ENCODE data around the gene PXDN. TPM values are rescaled to one million over a fixed set of nuclear protein-coding genes. Genes with fewer than 3 reads are reported as not detected.

PXDN gene
- total and polyA plus RNA-seq, 2 donors (not counting 3 experiments of a cell fraction or from before 2014, with no cell fraction given) = 231 to 308 TPM

DNA sequence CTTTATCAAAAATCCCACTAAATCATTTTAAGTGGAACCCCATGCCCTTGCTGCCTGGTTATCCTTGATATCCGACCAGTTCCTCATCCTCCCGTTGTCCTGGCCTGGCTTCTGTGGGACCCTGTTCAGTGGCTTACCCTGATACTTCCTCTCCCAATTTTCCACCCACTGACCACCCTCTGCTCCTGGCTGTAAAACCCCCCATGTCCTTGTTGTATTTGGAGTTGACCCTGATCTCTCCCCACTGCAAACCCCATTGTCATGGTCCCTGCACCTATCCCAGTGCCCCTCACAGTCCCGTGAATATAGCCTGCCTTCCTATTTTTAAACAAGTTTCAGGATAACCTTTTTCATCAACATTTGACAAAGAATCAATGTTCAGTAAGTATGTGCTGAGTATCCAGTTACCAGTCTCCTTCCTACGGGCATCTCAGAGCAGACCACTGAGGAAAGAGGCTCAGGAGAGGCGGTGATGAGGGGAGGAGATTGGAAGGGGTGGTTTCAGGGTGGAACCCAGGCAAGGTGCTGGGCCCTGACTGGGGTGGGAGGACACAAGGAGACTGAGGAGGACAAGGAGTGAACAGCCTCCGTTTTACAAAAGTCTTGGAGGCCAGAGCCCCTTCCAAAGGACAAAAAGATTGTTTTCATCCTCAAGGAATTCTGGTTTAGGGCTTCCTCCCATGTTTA is 131.8 kb downstream of the PXDN start:
- H3K9me3 ChIP-seq (replicated peaks; ENCODE audit: control insufficient read depth, insufficient read depth, low read length) = no peaks in the 10 kb centered on the region
- H3K79me2 ChIP-seq (ENCODE audit: control insufficient read depth, insufficient read depth, low read length) = no peaks in the 10 kb centered on the region
- no peaks in the 10 kb centered on the region for H3K36me3 ChIP-seq (ENCODE audit: control insufficient read depth in 2 of 2, extremely low read depth in 1 of 2, insufficient read depth in 2 of 2, low read length in 2 of 2)
- H3K4me1 ChIP-seq (ENCODE audit: control insufficient read depth, extremely low read depth, insufficient read depth, low read length) = peaks cover 6% of the 10 kb centered on the region
- dilution Hi-C loops (cut with MboI; ENCODE audit: extremely low pct_ligation_motif_present, low sequenced_read_pairs) = no loop called here
- H3K27me3 ChIP-seq (ENCODE audit: control insufficient read depth in 2 of 2, insufficient read depth in 2 of 2, low read length in 2 of 2) = peaks cover 3 to 4% of the 10 kb centered on the region in 2 experiments
- H3K4me2 ChIP-seq (ENCODE audit: insufficient read depth, low read length) = no peak overlapping the region
- FAIRE-seq (no peak), DNase-seq (ENCODE audit: low read depth, low spot score) (no peak)
- no peak overlapping the region for H3K9ac ChIP-seq (replicated peaks; ENCODE audit: extremely low read depth, insufficient read depth, low read length)
- no peak overlapping the region for H3K27ac ChIP-seq (ENCODE audit: insufficient read depth, low read depth, low read length)
- H3K9me1 ChIP-seq (replicated peaks; ENCODE audit: control insufficient read depth, extremely low read depth, insufficient read depth, low read length) = no peaks in the 10 kb centered on the region
- no peak for TF ChIP-seq MYC (IDR thresholded peaks at IDR 0.05; ENCODE audit: low read depth, low read length)
- TF ChIP-seq, protein P1, sequence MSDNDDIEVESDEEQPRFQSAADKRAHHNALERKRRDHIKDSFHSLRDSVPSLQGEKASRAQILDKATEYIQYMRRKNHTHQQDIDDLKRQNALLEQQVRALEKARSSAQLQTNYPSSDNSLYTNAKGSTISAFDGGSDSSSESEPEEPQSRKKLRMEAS (IDR thresholded peaks at IDR 0.05; ENCODE audit: insufficient read depth, insufficient read length) = no peak
- TF ChIP-seq, protein P2, sequence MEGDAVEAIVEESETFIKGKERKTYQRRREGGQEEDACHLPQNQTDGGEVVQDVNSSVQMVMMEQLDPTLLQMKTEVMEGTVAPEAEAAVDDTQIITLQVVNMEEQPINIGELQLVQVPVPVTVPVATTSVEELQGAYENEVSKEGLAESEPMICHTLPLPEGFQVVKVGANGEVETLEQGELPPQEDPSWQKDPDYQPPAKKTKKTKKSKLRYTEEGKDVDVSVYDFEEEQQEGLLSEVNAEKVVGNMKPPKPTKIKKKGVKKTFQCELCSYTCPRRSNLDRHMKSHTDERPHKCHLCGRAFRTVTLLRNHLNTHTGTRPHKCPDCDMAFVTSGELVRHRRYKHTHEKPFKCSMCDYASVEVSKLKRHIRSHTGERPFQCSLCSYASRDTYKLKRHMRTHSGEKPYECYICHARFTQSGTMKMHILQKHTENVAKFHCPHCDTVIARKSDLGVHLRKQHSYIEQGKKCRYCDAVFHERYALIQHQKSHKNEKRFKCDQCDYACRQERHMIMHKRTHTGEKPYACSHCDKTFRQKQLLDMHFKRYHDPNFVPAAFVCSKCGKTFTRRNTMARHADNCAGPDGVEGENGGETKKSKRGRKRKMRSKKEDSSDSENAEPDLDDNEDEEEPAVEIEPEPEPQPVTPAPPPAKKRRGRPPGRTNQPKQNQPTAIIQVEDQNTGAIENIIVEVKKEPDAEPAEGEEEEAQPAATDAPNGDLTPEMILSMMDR (IDR thresholded peaks at IDR 0.05; ENCODE audit: extremely low read depth in 1 of 2, insufficient read depth in 1 of 2, low read depth in 1 of 2, low read length in 2 of 2) = no peak
- TF ChIP-seq JUN (IDR thresholded peaks at IDR 0.05; ENCODE audit: borderline replicate concordance, insufficient read depth, insufficient read length, low read depth) = no peak
- no peak for TF ChIP-seq EZH2 (IDR thresholded peaks at IDR 0.05; ENCODE audit: borderline replicate concordance, low read depth, low read length, severe bottlenecking)
- no peak for TF ChIP-seq GATA2 (IDR thresholded peaks at IDR 0.05; ENCODE audit: insufficient read depth, insufficient read length, low read depth, low read length)
- no peak for TF ChIP-seq FOS (IDR thresholded peaks at IDR 0.05; ENCODE audit: borderline replicate concordance, insufficient read depth, low read length)
- TF ChIP-seq POLR2A (IDR thresholded peaks at IDR 0.05; ENCODE audit: low read depth, low read length) = no peak
- TF ChIP-seq POLR2AphosphoS5 (IDR thresholded peaks at IDR 0.05; ENCODE audit: insufficient read depth, low read depth, low read length) = no peak
- CTCF ChIA-PET = interaction anchor here (1.1 kb wide), 1 partner anchor 19 kb away, joined by 4 read pairs; no protein-coding TSS in a partner anchor
- POLR2A ChIA-PET = no interaction called here
- no peak overlapping the region for H2AFZ ChIP-seq (ENCODE audit: low read depth, low read length)
- intact Hi-C loops (cut with micrococcal nuclease) = no loop called here
- no peak overlapping the region for H3K4me3 ChIP-seq (replicated peaks in 1 of 3; ENCODE audit: insufficient read depth in 1 of 3, low read depth in 1 of 3, low read length in 3 of 3)
- no TSS peak for BruUV-seq (replicated peaks)
- no peaks in the 10 kb centered on the region for H4K20me1 ChIP-seq (replicated peaks; ENCODE audit: control insufficient read depth, extremely low read depth, insufficient read depth, low read length)
